ENCODE measurements around the gene DHX15. TPM values are rescaled to one million over a fixed set of nuclear protein-coding genes. Genes with fewer than 3 reads are reported as not detected.

Gene DHX15
- polyA plus RNA-seq, 1 donor from 2014 or later: 43.5 TPM

- Mint-ChIP-seq H3K36me3 (peaks cover 10% of the 10 kb centered on the region), H3K4me1 (peaks cover 12 to 20% (median 13%) of the 10 kb centered on the region in 3 donors), H3K27ac (peak overlapping the region in 1 of 3 donors; percentile 63), H3K27me3 (no peaks in the 10 kb centered on the region), H3K9me3 (no peaks in the 10 kb centered on the region), H3K4me3 (peak overlapping the region in 1 of 4 donors; percentile 33)
These were observed 40.0 kb downstream of the DHX15 start for GRCh38 chr4:24544208-24544988.

- H3K4me3 Mint-ChIP-seq: no peak overlapping the region
- H3K27me3 Mint-ChIP-seq: no peaks in the 10 kb centered on the region
- no peaks in the 10 kb centered on the region for H3K9me3 Mint-ChIP-seq
- no peak overlapping the region for H3K27ac Mint-ChIP-seq
- H3K36me3 Mint-ChIP-seq: peaks cover 7% of the 10 kb centered on the region
- H3K4me1 Mint-ChIP-seq: peaks cover 0 to 3% (median 0%) of the 10 kb centered on the region in 3 donors
These were observed 47.3 kb downstream of the DHX15 start for GRCh38 chr4:24537025-24537424.

- H3K9me3 Mint-ChIP-seq: no peaks in the 10 kb centered on the region
- no peaks in the 10 kb centered on the region for H3K4me1 Mint-ChIP-seq
- H3K27ac Mint-ChIP-seq: peak overlapping the region in 1 of 3 donors; percentile 65
- H3K36me3 Mint-ChIP-seq: peaks cover 5% of the 10 kb centered on the region
- H3K4me3 Mint-ChIP-seq: no peak overlapping the region
- no peaks in the 10 kb centered on the region for H3K27me3 Mint-ChIP-seq
These were observed 49.0 kb downstream of the DHX15 start for GRCh38 chr4:24535399-24535798.

GRCh38 chr4:24533364-24533763 is 51.0 kb downstream of the DHX15 start:
- Mint-ChIP-seq H3K27me3 (no peaks in the 10 kb centered on the region), H3K9me3 (no peaks in the 10 kb centered on the region), H3K36me3 (peaks cover 4% of the 10 kb centered on the region), H3K4me1 (peaks cover 0 to 1% (median 0%) of the 10 kb centered on the region in 3 donors), H3K27ac (no peak overlapping the region), H3K4me3 (no peak overlapping the region)

GRCh38 chr4:24529555-24529954 is 54.8 kb downstream of the DHX15 start:
- Mint-ChIP-seq H3K36me3 (peaks cover 9% of the 10 kb centered on the region), H3K4me3 (no peak overlapping the region), H3K4me1 (peaks cover 0 to 1% (median 0%) of the 10 kb centered on the region in 3 donors), H3K27ac (no peak overlapping the region), H3K9me3 (no peaks in the 10 kb centered on the region), H3K27me3 (no peaks in the 10 kb centered on the region)

GRCh38 chr4:24527371-24527770 is 57.0 kb downstream of the DHX15 start:
- Mint-ChIP-seq H3K4me3 (no peak overlapping the region), H3K9me3 (no peaks in the 10 kb centered on the region), H3K27me3 (no peaks in the 10 kb centered on the region), H3K36me3 (peaks cover 6% of the 10 kb centered on the region), H3K27ac (no peak overlapping the region), H3K4me1 (peaks cover 0 to 6% (median 4%) of the 10 kb centered on the region in 3 donors)

- no peaks in the 10 kb centered on the region for H3K9me3 Mint-ChIP-seq
- H3K36me3 Mint-ChIP-seq: peaks cover 16% of the 10 kb centered on the region
- H3K4me3 Mint-ChIP-seq: no peak overlapping the region
- H3K27me3 Mint-ChIP-seq: no peaks in the 10 kb centered on the region
- H3K4me1 Mint-ChIP-seq: peaks cover 0 to 7% (median 4%) of the 10 kb centered on the region in 3 donors
- no peak overlapping the region for H3K27ac Mint-ChIP-seq
These were observed 62.8 kb downstream of the DHX15 start for GRCh38 chr4:24521544-24521943.

- Mint-ChIP-seq H3K4me3 (no peak overlapping the region), H3K9me3 (no peaks in the 10 kb centered on the region), H3K27me3 (no peaks in the 10 kb centered on the region), H3K36me3 (peaks cover 14% of the 10 kb centered on the region), H3K27ac (no peak overlapping the region), H3K4me1 (peaks cover 0 to 7% (median 4%) of the 10 kb centered on the region in 3 donors)
These were observed 64.7 kb downstream of the DHX15 start for GRCh38 chr4:24519649-24520048.

GRCh38 chr4:24517676-24518075 is 66.7 kb downstream of the DHX15 start:
- Mint-ChIP-seq H3K4me1 (peaks cover 0 to 5% (median 1%) of the 10 kb centered on the region in 3 donors), H3K9me3 (no peaks in the 10 kb centered on the region), H3K36me3 (peaks cover 14% of the 10 kb centered on the region), H3K27me3 (no peaks in the 10 kb centered on the region), H3K4me3 (no peak overlapping the region), H3K27ac (no peak overlapping the region)

GRCh38 chr4:24516926-24517325 is 67.4 kb downstream of the DHX15 start:
- Mint-ChIP-seq H3K36me3 (peaks cover 10% of the 10 kb centered on the region), H3K4me1 (peaks cover 0 to 2% (median 0%) of the 10 kb centered on the region in 3 donors), H3K4me3 (no peak overlapping the region), H3K9me3 (no peaks in the 10 kb centered on the region), H3K27me3 (no peaks in the 10 kb centered on the region), H3K27ac (peak overlapping the region in 1 of 3 donors; percentile 71)

- Mint-ChIP-seq H3K27ac (peak overlapping the region in 1 of 3 donors; percentile 4), H3K9me3 (no peaks in the 10 kb centered on the region), H3K4me3 (no peak overlapping the region), H3K4me1 (peaks cover 0 to 2% (median 0%) of the 10 kb centered on the region in 3 donors), H3K36me3 (peaks cover 8% of the 10 kb centered on the region), H3K27me3 (no peaks in the 10 kb centered on the region)
These were observed 68.7 kb downstream of the DHX15 start for GRCh38 chr4:24515698-24516097.

GRCh38 chr4:24514808-24515207 is 69.5 kb downstream of the DHX15 start:
- no peak overlapping the region for H3K27ac Mint-ChIP-seq
- no peaks in the 10 kb centered on the region for H3K27me3 Mint-ChIP-seq
- H3K9me3 Mint-ChIP-seq: no peaks in the 10 kb centered on the region
- peaks cover 6% of the 10 kb centered on the region for H3K36me3 Mint-ChIP-seq
- peaks cover 0 to 2% (median 0%) of the 10 kb centered on the region in 3 donors for H3K4me1 Mint-ChIP-seq
- H3K4me3 Mint-ChIP-seq: no peak overlapping the region

- H3K4me3 Mint-ChIP-seq: no peak overlapping the region
- H3K27ac Mint-ChIP-seq: no peak overlapping the region
- H3K36me3 Mint-ChIP-seq: peaks cover 6% of the 10 kb centered on the region
- H3K9me3 Mint-ChIP-seq: no peaks in the 10 kb centered on the region
- H3K4me1 Mint-ChIP-seq: peaks cover 0 to 2% (median 0%) of the 10 kb centered on the region in 3 donors
- H3K27me3 Mint-ChIP-seq: no peaks in the 10 kb centered on the region
These were observed 70.6 kb downstream of the DHX15 start for GRCh38 chr4:24513718-24514117.

GRCh38 chr4:24511371-24512063 is 72.8 kb downstream of the DHX15 start:
- peaks cover 1% of the 10 kb centered on the region for H3K27me3 Mint-ChIP-seq
- H3K9me3 Mint-ChIP-seq: no peaks in the 10 kb centered on the region
- H3K27ac Mint-ChIP-seq: peak overlapping the region in 1 of 3 donors; percentile 68
- H3K4me3 Mint-ChIP-seq: no peak overlapping the region
- peaks cover 5% of the 10 kb centered on the region for H3K36me3 Mint-ChIP-seq
- no peaks in the 10 kb centered on the region for H3K4me1 Mint-ChIP-seq

GRCh38 chr4:24510091-24510490 is 74.3 kb downstream of the DHX15 start:
- Mint-ChIP-seq H3K36me3 (peaks cover 3% of the 10 kb centered on the region), H3K4me1 (no peaks in the 10 kb centered on the region), H3K27ac (peak overlapping the region in 1 of 3 donors; percentile 27), H3K9me3 (no peaks in the 10 kb centered on the region), H3K4me3 (no peak overlapping the region), H3K27me3 (peaks cover 1% of the 10 kb centered on the region)
